K562 (cell line): ENCODE measurements around the gene CS. TPM values are rescaled to one million over a fixed set of nuclear protein-coding genes. Genes with fewer than 3 reads are reported as not detected.
A peak's percentile ranks its signal among the peaks of the same experiment; 100 is the strongest.

Experiments used
- ELK3 ChIP-seq: fragments of 450-650 bp; formaldehyde crosslinking; IDR thresholded peaks from 2 replicates; pipeline ENCODE4 v1.4.0; 2020; ENCODE audit warnings: mild to moderate bottlenecking
- EP400 ChIP-seq: fragments of 450-650 bp; IDR thresholded peaks from 2 replicates; pipeline ENCODE4 v1.6.1; 2017; ENCODE audit warnings: antibody characterized with exemption, mild to moderate bottlenecking, moderate library complexity
- PTTG1 ChIP-seq: fragments of 450-650 bp; IDR thresholded peaks from 2 replicates; pipeline ENCODE4 v1.6.1; 2016; ENCODE audit warnings: low read depth, mild to moderate bottlenecking, missing genetic modification characterization, missing compliant biosample characterization
- RREB1 ChIP-seq: fragments of 250-450 bp; sonication (Bioruptor Pico); IDR thresholded peaks from 2 replicates; pipeline ENCODE4 v1.4.0; 2020
- SNAPC5 ChIP-seq: fragments of 250-450 bp; sonication (Bioruptor Pico); IDR thresholded peaks from 2 replicates; pipeline ENCODE4 v1.8.0; 2021; ENCODE audit warnings: moderate library complexity, mild to moderate bottlenecking, inconsistent platforms
- ZNF174 ChIP-seq: fragments of 250-450 bp; sonication (Bioruptor Pico); IDR thresholded peaks from 2 replicates; pipeline ENCODE4 v1.4.0; 2020; ENCODE audit warnings: mild to moderate bottlenecking
- ZNF277 ChIP-seq: fragments of 250-450 bp; sonication (Bioruptor Pico); IDR thresholded peaks from 2 replicates; pipeline ENCODE4 v1.8.0; 2022; ENCODE audit warnings: inconsistent platforms, mild to moderate bottlenecking, moderate library complexity, borderline replicate concordance
- polyA plus RNA-seq, 8 experiments: library from polyadenylated mRNA; depleted of rRNA in 4 of 8; stranded (reverse) in 5 of 8; unstranded in 3 of 8; fragments of >200 nt; fragmentation: Nextera tagmentation in 2 of 8; fragmentation: Illumina TruSeq in 1 of 8; extraction: Ambion mirVana in 2 of 8; extraction: Trizol in 1 of 8; gene quantifications; 2 replicates each; pipeline versions ENCODE4 v1.2.1 to v1.2.3, GENCODE V29; 2011 to 2014; ENCODE audit warnings: inconsistent platforms in 1 of 8, missing spikeins in 1 of 8
- total RNA-seq, 7 experiments: library from RNA; depleted of rRNA in 6 of 7; stranded (reverse); fragments of >200 nt in 6 of 7; fragmentation: Illumina TruSeq in 2 of 7; extraction: Trizol in 2 of 7; gene quantifications; 2 replicates each; pipeline versions ENCODE4 v1.2.1 to v1.2.3, GENCODE V29; 2011 to 2021; ENCODE audit warnings: low replicate concordance in 1 of 7
- TF ChIP-seq, protein P1 (sequence below): fragments of 200-400 bp; formaldehyde crosslinking; IDR thresholded peaks from 2 replicates; pipeline ENCODE4 v1.6.1; 2017; ENCODE audit warnings: mild to moderate bottlenecking, low read depth, low read length, moderate library complexity
- TF ChIP-seq, protein P2 (sequence below): sonication (generic); formaldehyde crosslinking; IDR thresholded peaks from 2 replicates; pipeline ENCODE4 v1.8.1; 2023; ENCODE audit warnings: mild to moderate bottlenecking, missing genetic modification reagents

CS gene
- total and polyA plus RNA-seq, 9 of the 15 experiments (the other 6 are each of a cell fraction or from before 2014, with no cell fraction given): 99.9 to 390 (median 149) TPM

DNA sequence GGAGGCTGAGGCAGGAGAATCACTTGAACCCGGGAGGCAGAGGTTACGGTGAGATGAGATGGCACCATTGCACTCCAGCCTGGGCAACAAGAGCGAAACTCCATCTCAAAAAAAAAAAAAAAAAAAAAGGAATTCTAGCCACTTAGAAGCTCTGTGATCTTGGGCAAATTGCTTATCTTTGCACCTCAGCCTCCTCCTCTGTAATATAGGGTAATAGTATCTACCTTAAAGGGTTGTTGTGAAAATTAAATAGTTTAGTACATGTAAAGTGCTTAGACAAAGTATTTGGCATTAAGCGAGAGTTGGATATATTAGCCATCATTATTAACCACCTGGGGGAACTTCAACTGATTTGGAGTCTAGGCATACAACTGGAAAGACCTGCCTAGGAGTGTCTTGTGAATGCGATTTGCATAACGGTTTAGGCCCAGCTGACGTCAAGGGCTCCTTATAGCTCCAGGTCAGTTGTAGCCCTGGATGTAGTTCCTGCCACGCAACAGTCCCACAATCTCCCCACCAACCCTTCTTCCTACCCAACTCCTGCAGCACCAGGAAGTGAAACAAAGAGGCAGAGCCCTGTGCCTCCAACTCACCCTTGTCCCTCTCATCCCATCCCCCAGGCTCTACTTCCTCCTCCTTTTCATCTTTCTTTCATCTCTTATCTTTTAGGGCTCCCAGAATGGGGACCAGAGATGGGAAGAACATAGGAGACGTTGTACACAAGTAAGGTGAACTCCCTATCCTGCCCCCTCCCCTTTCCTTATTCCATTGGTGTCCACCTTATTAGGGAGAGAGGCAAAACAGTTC is 36.4 kb upstream of the CS start (continued):
- TF ChIP-seq, protein P1, sequence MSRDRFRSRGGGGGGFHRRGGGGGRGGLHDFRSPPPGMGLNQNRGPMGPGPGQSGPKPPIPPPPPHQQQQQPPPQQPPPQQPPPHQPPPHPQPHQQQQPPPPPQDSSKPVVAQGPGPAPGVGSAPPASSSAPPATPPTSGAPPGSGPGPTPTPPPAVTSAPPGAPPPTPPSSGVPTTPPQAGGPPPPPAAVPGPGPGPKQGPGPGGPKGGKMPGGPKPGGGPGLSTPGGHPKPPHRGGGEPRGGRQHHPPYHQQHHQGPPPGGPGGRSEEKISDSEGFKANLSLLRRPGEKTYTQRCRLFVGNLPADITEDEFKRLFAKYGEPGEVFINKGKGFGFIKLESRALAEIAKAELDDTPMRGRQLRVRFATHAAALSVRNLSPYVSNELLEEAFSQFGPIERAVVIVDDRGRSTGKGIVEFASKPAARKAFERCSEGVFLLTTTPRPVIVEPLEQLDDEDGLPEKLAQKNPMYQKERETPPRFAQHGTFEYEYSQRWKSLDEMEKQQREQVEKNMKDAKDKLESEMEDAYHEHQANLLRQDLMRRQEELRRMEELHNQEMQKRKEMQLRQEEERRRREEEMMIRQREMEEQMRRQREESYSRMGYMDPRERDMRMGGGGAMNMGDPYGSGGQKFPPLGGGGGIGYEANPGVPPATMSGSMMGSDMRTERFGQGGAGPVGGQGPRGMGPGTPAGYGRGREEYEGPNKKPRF: no peak
- TF ChIP-seq ZNF277 (CRISPR knock-in tag) (no peak), RREB1 (CRISPR knock-in tag) (peak; percentile 76; the same call in 1 of the 2 replicates), ZNF174 (CRISPR knock-in tag) (no peak), SNAPC5 (CRISPR knock-in tag) (no peak), PTTG1 (tag) (no peak), EP400 (peak; percentile 91), ELK3 (CRISPR knock-in tag) (no peak)
- TF ChIP-seq, protein P2, sequence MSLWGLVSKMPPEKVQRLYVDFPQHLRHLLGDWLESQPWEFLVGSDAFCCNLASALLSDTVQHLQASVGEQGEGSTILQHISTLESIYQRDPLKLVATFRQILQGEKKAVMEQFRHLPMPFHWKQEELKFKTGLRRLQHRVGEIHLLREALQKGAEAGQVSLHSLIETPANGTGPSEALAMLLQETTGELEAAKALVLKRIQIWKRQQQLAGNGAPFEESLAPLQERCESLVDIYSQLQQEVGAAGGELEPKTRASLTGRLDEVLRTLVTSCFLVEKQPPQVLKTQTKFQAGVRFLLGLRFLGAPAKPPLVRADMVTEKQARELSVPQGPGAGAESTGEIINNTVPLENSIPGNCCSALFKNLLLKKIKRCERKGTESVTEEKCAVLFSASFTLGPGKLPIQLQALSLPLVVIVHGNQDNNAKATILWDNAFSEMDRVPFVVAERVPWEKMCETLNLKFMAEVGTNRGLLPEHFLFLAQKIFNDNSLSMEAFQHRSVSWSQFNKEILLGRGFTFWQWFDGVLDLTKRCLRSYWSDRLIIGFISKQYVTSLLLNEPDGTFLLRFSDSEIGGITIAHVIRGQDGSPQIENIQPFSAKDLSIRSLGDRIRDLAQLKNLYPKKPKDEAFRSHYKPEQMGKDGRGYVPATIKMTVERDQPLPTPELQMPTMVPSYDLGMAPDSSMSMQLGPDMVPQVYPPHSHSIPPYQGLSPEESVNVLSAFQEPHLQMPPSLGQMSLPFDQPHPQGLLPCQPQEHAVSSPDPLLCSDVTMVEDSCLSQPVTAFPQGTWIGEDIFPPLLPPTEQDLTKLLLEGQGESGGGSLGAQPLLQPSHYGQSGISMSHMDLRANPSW (CRISPR knock-in tag): no peak
